ENCODE results near the gene TMEM11. TPM values are rescaled to one million over a fixed set of nuclear protein-coding genes. Genes with fewer than 3 reads are reported as not detected.

TMEM11 gene
- polyA plus RNA-seq, 2 of the 4 experiments (the other 2 are of a cell fraction) = 57.7 to 61.0 TPM

DNA sequence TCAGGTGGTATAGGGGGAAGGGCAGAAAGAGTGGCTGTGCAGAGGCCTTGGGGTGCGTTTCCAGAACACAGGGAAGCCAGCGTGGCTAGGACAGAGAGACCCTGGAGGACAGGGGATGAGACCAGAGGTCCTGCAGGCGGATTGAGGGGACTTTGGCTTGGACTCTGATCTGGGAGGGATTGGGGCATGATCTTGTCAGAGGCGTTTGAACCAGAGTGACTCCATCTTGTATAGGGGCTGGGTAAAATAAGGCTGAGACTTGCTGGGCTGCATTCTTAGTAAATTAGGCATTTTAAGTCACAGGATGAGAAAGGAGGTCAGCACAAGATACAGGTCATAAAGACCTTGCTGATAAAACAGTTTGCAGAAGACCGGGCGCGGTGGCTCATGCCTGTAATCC, 44.6 kb upstream of the TMEM11 start:
- POLR2A ChIA-PET = no interaction called here
- H3K4me3 ChIP-seq = no peak overlapping the region
- DNase-seq (ENCODE audit: low read depth in 1 of 2, low spot score in 1 of 2) (no peak), FAIRE-seq (no peak), ATAC-seq (no peak)
- H3K4me1 ChIP-seq = peaks cover 10% of the 10 kb centered on the region
- no peak overlapping the region for H3K27ac ChIP-seq
- TF ChIP-seq HOXB13 (CRISPR knock-in tag; IDR thresholded peaks at IDR 0.05; ENCODE audit: low read depth) (no peak), RFX5 (IDR thresholded peaks at IDR 0.05) (no peak), TFCP2L1 (CRISPR knock-in tag; IDR thresholded peaks at IDR 0.05) (no peak), BHLHE40 (IDR thresholded peaks at IDR 0.05; ENCODE audit: low read depth, low read length) (no peak), JUN (IDR thresholded peaks at IDR 0.05) (no peak), SMC3 (IDR thresholded peaks at IDR 0.05) (no peak), TP53 (CRISPR knock-in tag; IDR thresholded peaks at IDR 0.05) (no peak), CBX8 (IDR thresholded peaks at IDR 0.05) (no peak), RNF2 (IDR thresholded peaks at IDR 0.05; ENCODE audit: borderline replicate concordance, low read depth) (no peak), CHD2 (IDR thresholded peaks at IDR 0.05; ENCODE audit: low read length, partially characterized antibody) (no peak), GATA3 (IDR thresholded peaks at IDR 0.05; ENCODE audit: borderline replicate concordance) (no peak), MYC (IDR thresholded peaks at IDR 0.05; ENCODE audit: borderline replicate concordance, low read length) (no peak)
- TF ChIP-seq, protein P1, sequence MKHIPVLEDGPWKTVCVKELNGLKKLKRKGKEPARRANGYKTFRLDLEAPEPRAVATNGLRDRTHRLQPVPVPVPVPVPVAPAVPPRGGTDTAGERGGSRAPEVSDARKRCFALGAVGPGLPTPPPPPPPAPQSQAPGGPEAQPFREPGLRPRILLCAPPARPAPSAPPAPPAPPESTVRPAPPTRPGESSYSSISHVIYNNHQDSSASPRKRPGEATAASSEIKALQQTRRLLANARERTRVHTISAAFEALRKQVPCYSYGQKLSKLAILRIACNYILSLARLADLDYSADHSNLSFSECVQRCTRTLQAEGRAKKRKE (CRISPR knock-in tag; IDR thresholded peaks at IDR 0.05; ENCODE audit: low read depth) = no peak
- TF ChIP-seq, protein P2, sequence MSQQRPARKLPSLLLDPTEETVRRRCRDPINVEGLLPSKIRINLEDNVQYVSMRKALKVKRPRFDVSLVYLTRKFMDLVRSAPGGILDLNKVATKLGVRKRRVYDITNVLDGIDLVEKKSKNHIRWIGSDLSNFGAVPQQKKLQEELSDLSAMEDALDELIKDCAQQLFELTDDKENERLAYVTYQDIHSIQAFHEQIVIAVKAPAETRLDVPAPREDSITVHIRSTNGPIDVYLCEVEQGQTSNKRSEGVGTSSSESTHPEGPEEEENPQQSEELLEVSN (IDR thresholded peaks at IDR 0.05; ENCODE audit: borderline replicate concordance, low read depth) = no peak
- CTCF ChIA-PET = interaction anchor here (0.9 kb wide), 1 partner anchor 14 kb away, joined by 3 read pairs; no protein-coding TSS in a partner anchor
- 81% methylated on average over 7 of the region's 7 CpGs for WGBS (ENCODE audit: missing lambda C conversion rate)
- no peaks in the 10 kb centered on the region for H3K9me3 ChIP-seq
- H3K4me2 ChIP-seq = no peak overlapping the region

DNA sequence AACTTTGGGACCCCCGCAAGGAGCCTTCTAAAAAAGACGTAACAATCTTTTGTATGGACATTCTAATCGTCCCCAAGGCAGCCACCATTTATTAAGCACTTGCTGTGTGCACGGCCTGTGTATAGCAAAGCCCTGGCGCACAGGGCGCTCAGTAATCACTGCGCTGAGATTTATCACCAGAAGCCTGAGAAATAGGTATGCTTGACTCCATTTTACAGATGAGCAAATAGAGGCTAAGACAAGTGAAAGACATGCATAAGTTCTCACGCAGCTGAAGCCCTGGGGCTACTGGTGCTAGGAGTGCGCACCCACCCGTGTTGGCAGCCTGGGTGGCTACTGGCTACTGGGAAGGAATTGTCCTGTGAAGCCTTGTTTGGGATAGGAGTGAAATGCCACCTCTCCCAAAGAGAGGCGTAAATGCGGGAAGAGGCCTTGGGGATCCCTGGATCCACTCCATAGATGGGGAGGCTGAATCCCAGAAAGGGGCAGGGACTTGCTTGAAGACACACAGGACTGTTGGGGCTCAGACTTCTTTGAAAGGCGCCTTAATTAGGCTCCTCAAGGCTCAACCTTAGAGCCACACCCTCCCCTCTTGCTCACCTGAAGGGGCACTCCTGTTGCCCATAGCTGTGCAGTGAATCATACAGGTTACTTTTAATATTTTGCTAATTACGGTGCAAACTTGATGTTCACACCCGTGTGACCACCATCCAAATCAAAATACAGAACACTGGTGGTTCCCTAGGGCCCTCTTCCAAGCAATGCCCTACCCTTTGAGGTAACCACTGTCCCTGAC, 39.9 kb upstream of the TMEM11 start:
- WGBS (ENCODE audit: missing lambda C conversion rate) = 36% methylated on average over 15 of the region's 15 CpGs
- Histone ChIP-seq H3K4me3 (peak overlapping the region; percentile 77), H3K4me2 (peak overlapping the region; percentile 92), H3K9me3 (no peaks in the 10 kb centered on the region), H3K4me1 (peaks cover 10% of the 10 kb centered on the region), H3K27ac (peak overlapping the region; percentile 37 to 77; a peak in 3 of 6 replicates)
- ATAC-seq (peak in 1 of 2 experiments; percentile 25; a peak in 3 of 6 replicates), DNase-seq (ENCODE audit: low read depth in 1 of 2, low spot score in 1 of 2) (no peak), FAIRE-seq (no peak)
- peak; percentile 93 for TF ChIP-seq HDAC2 (IDR thresholded peaks at IDR 0.05)
- TF ChIP-seq PHF8 (IDR thresholded peaks at IDR 0.05; ENCODE audit: borderline replicate concordance, low read depth) = no peak
- peak; percentile 88 for TF ChIP-seq CHD4 (IDR thresholded peaks at IDR 0.05; ENCODE audit: borderline replicate concordance)
- no peak for TF ChIP-seq ZC3H11A (IDR thresholded peaks at IDR 0.05)
- peak; percentile 99 for TF ChIP-seq KDM1A (IDR thresholded peaks at IDR 0.05; ENCODE audit: low read depth)
- no peak for TF ChIP-seq FOXS1 (CRISPR knock-in tag; IDR thresholded peaks at IDR 0.05)
- TF ChIP-seq KDM5A (IDR thresholded peaks at IDR 0.05) = no peak
- ChIA-PET POLR2A (interaction anchor here (1.0 to 2.1 kb wide), 3 partner anchors 22 to 211 kb away, joined by 5 to 7 read pairs (median 6); partner anchors contain the start of gene USP22), CTCF (interaction anchor here (1.0 to 8.2 kb wide), 5 partner anchors 10 to 258 kb away, joined by 3 to 52 read pairs (median 3); no protein-coding TSS in a partner anchor)

All from A549 (cell line).